Astrocyte (in vitro differentiated cells and primary cell): ENCODE data around the gene ABCG8.

Experiments
- CTCF ChIP-seq: IDR thresholded peaks from 2 replicates; pipeline ENCODE4 v1.5.1; 2011; ENCODE audit warnings: low read depth, mild to moderate bottlenecking, inconsistent platforms, low read length, moderate library complexity; ENCODE audit not compliant: insufficient read depth
- EZH2 ChIP-seq: IDR thresholded peaks from 2 replicates; pipeline ENCODE4 v1.6.1; 2012; ENCODE audit warnings: mild to moderate bottlenecking, low read length, inconsistent platforms; ENCODE audit not compliant: insufficient read depth

GRCh38 chr2:43837033-43837432 lies 1.7 kb upstream of the ABCG8 start:
- no peak for TF ChIP-seq EZH2
- TF ChIP-seq CTCF, result no peak
